Common myeloid progenitor, CD34-positive (primary cell): ENCODE measurements around the gene IL12B. TPM values are rescaled to one million over a fixed set of nuclear protein-coding genes. Genes with fewer than 3 reads are reported as not detected.
A peak's percentile ranks its signal among the peaks of the same experiment; 100 is the strongest.
"Not testable (repeated sequence)": the region's sequence is repeated elsewhere in the genome, so short reads cannot be mapped to it uniquely, and the experiment has no call there.

Experiments used
- CTCF ChIA-PET: fragments of 350-600 bp; sonication (Branson Sonifier 250); formaldehyde crosslinking; loops from one replicate; lab custom pipeline; 2021; ENCODE audit warnings: antibody characterized with exemption; lab: Charles Lee
- POLR2A ChIA-PET: fragments of 350-600 bp; sonication (Branson Sonifier 250); formaldehyde crosslinking; loops from one replicate; lab custom pipeline; 2021; ENCODE audit warnings: antibody characterized with exemption; lab: Charles Lee
- DNase-seq, 3 donors: peaks; one replicate each; pipeline versions ENCODE4 v3.0.0 to v3.0.0-alpha.2; 2013
- H3K27ac ChIP-seq, 2 experiments: 1 replicate in 1 of 2; 2 replicates in 1 of 2; pipeline ENCODE4 v1.7.0; 2013; ENCODE audit warnings: inconsistent platforms in 2 of 2, low read length in 2 of 2, mild to moderate bottlenecking in 2 of 2, low read depth in 1 of 2, moderate library complexity in 1 of 2; ENCODE audit not compliant: severe bottlenecking in 2 of 2, insufficient read depth in 1 of 2, poor library complexity in 1 of 2
- H3K27me3 ChIP-seq, 5 experiments: replicated peaks in 2 of 5; 1 replicate in 3 of 5; 2 replicates in 2 of 5; pipeline versions ENCODE4 v1.6.1 to v1.7.0; 2013; ENCODE audit warnings: low read length in 4 of 5, mild to moderate bottlenecking in 2 of 5, moderate library complexity in 2 of 5, inconsistent platforms in 1 of 5; ENCODE audit not compliant: insufficient read depth in 5 of 5, control insufficient read depth in 4 of 5
- H3K36me3 ChIP-seq, 4 experiments: 1 replicate in 2 of 4; 2 replicates in 2 of 4; pipeline versions ENCODE4 v1.6.1 to v1.7.0; 2013; ENCODE audit warnings: low read length in 3 of 4, control low read depth in 1 of 4, mild to moderate bottlenecking in 1 of 4; ENCODE audit not compliant: control insufficient read depth in 4 of 4, insufficient read depth in 4 of 4
- H3K4me1 ChIP-seq, 4 experiments: 1 replicate in 3 of 4; 2 replicates in 1 of 4; pipeline versions ENCODE4 v1.6.1 to v1.7.1; 2013; ENCODE audit warnings: low read length in 3 of 4, mild to moderate bottlenecking in 3 of 4, control low read depth in 1 of 4, inconsistent platforms in 1 of 4, moderate library complexity in 1 of 4; ENCODE audit not compliant: control insufficient read depth in 4 of 4, insufficient read depth in 4 of 4; ENCODE audit errors: control extremely low read depth in 1 of 4
- H3K4me3 ChIP-seq, 7 experiments: 1 replicate in 4 of 7; 2 replicates in 3 of 7; pipeline versions ENCODE4 v1.5.1 to v1.7.0; 2013; ENCODE audit warnings: mild to moderate bottlenecking in 7 of 7, low read length in 6 of 7, moderate library complexity in 6 of 7, inconsistent platforms in 2 of 7, low read depth in 2 of 7, control low read depth in 1 of 7; ENCODE audit not compliant: insufficient read depth in 4 of 7, control insufficient read depth in 1 of 7; ENCODE audit errors: extremely low read depth in 1 of 7
- H3K9me3 ChIP-seq, 5 experiments: 1 replicate in 4 of 5; 2 replicates in 1 of 5; pipeline versions ENCODE4 v1.6.1 to v1.7.1; 2013; ENCODE audit warnings: low read length in 4 of 5, mild to moderate bottlenecking in 2 of 5, inconsistent platforms in 1 of 5, low read depth in 1 of 5, moderate library complexity in 1 of 5; ENCODE audit not compliant: control insufficient read depth in 4 of 5, insufficient read depth in 2 of 5; ENCODE audit errors: control extremely low read depth in 1 of 5
- WGBS: methylation state at CpG from one replicate; pipeline ENCODE4 v1.1.5; 2013; ENCODE audit not compliant: insufficient coverage; 5-methylcytosine and 5-hydroxymethylcytosine counted together
- polyA plus RNA-seq: library from polyadenylated mRNA; unstranded; fragments of 120-200 nt; gene quantifications from one replicate; pipeline ENCODE4 v1.2.1, GENCODE V29; 2013

IL12B gene
- polyA plus RNA-seq: not detected

- no peaks in the 10 kb centered on the region for H3K27me3 ChIP-seq
- DNase-seq: no peak
- no peak within 1 kb of the TSS for H3K27ac ChIP-seq
- H3K36me3 ChIP-seq: no peaks in the 10 kb centered on the region
- H3K4me3 ChIP-seq: peak within 1 kb of the TSS in 6 of 7 experiments; percentile 27 to 71 (median 50)
- ChIA-PET CTCF (interaction anchor here (0.7 to 2.0 kb wide), 3 partner anchors 11 to 657 kb away, joined by 3 to 8 read pairs (median 4); no protein-coding TSS in a partner anchor), POLR2A (interaction anchor here (0.7 kb wide), 1 partner anchor 36 kb away, joined by 3 read pairs; no protein-coding TSS in a partner anchor)
- H3K9me3 ChIP-seq: no peaks in the 10 kb centered on the region
- 80% methylated on average over 1 of the region's 4 CpGs for WGBS
- H3K4me1 ChIP-seq: peaks cover 8 to 17% (median 13%) of the 10 kb centered on the region in 4 experiments
These were observed at the start of gene IL12B for GRCh38 chr5:159330131-159330800. Gene IL12B (minus strand): TSS chr5:159330487. CDS start chr5:159326782, 3,705 bp downstream.

GRCh38 chr5:159377653-159378052 lies 47.4 kb upstream of the IL12B start:
- ChIA-PET CTCF (interaction anchor here (1.2 kb wide), 1 partner anchor 9 kb away, joined by 3 read pairs; no protein-coding TSS in a partner anchor), POLR2A (no interaction called here)
- peaks cover 0 to 10% (median 0%) of the 10 kb centered on the region in 4 experiments for H3K4me1 ChIP-seq
- no peak for DNase-seq
- no peaks in the 10 kb centered on the region for H3K27me3 ChIP-seq
- peaks cover 1 to 60% (median 15%) of the 10 kb centered on the region in 5 experiments for H3K9me3 ChIP-seq
- H3K27ac ChIP-seq: no peak overlapping the region
- no peak overlapping the region for H3K4me3 ChIP-seq
- H3K36me3 ChIP-seq: no peaks in the 10 kb centered on the region

- no CpG with 5 or more reads among the region's 1 CpG for WGBS
- POLR2A ChIA-PET, H3K4me3 ChIP-seq, H3K27me3 ChIP-seq, H3K27ac ChIP-seq, H3K36me3 ChIP-seq, DNase-seq, H3K4me1 ChIP-seq, H3K9me3 ChIP-seq: not testable (repeated sequence)
- CTCF ChIA-PET: interaction anchor here (1.1 kb wide), 1 partner anchor 10 kb away, joined by 3 read pairs; no protein-coding TSS in a partner anchor
These were observed 37.6 kb upstream of the IL12B start for GRCh38 chr5:159367866-159368265.

GRCh38 chr5:159366776-159367175 lies 36.5 kb upstream of the IL12B start:
- DNase-seq, H3K4me3 ChIP-seq, H3K36me3 ChIP-seq, H3K9me3 ChIP-seq, H3K27me3 ChIP-seq, POLR2A ChIA-PET, CTCF ChIA-PET, H3K27ac ChIP-seq: not testable (repeated sequence)
- WGBS: 100% methylated on average over 4 of the region's 5 CpGs
- peaks cover 5 to 15% (median 10%) of the 10 kb centered on the region in 4 experiments for H3K4me1 ChIP-seq

GRCh38 chr5:159362220-159362619 lies 31.9 kb upstream of the IL12B start:
- H3K4me3 ChIP-seq: no peak overlapping the region
- H3K9me3 ChIP-seq: peaks cover 0 to 4% (median 0%) of the 10 kb centered on the region in 5 experiments
- no peaks in the 10 kb centered on the region for H3K36me3 ChIP-seq
- no peaks in the 10 kb centered on the region for H3K27me3 ChIP-seq
- POLR2A ChIA-PET: no interaction called here
- CTCF ChIA-PET: interaction anchor here (1.0 to 1.9 kb wide), 7 partner anchors 11 to 76 kb away, joined by 3 to 8 read pairs (median 3); no protein-coding TSS in a partner anchor
- DNase-seq: peak; percentile 59 to 94 (median 90)
- peaks cover 5 to 43% (median 33%) of the 10 kb centered on the region in 4 experiments for H3K4me1 ChIP-seq
- H3K27ac ChIP-seq: no peak overlapping the region

DNA sequence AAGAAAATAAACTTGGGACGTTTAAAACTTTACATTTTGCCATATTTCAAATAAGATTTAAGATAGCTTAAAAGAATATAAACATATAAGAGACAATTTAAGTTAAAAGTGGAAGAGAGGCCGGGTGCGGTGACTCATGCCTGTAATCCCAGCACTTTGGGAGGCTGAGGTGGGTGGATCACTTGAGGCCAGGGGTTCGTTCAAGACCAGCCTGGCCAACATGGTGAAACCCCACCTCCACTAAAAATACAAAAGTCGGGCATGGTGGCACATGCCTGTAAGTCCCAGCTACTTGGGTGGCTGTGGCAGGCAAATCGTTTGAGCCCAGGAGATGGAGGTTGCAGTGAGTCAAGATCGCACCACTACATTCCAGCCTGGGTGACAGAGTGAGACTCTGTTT lies 29.6 kb upstream of the IL12B start:
- peak in 2 of 3 donors; percentile 18 to 48 for DNase-seq
- H3K9me3 ChIP-seq, H3K27ac ChIP-seq, H3K4me3 ChIP-seq, POLR2A ChIA-PET, H3K36me3 ChIP-seq, H3K27me3 ChIP-seq: not testable (repeated sequence)
- peaks cover 5 to 43% (median 33%) of the 10 kb centered on the region in 4 experiments for H3K4me1 ChIP-seq
- WGBS: no CpG with 5 or more reads among the region's 7 CpGs
- CTCF ChIA-PET: interaction anchor here (1.5 to 1.8 kb wide), 4 partner anchors 10 to 34 kb away, joined by 3 to 7 read pairs (median 6); no protein-coding TSS in a partner anchor

GRCh38 chr5:159359408-159359807 lies 29.1 kb upstream of the IL12B start:
- CTCF ChIA-PET: interaction anchor here (1.5 to 1.8 kb wide), 2 partner anchors 11 to 26 kb away, joined by 5 to 7 read pairs; no protein-coding TSS in a partner anchor
- peak overlapping the region in 3 of 7 experiments; percentile 20 to 46 (median 41) for H3K4me3 ChIP-seq
- POLR2A ChIA-PET: no interaction called here
- H3K36me3 ChIP-seq: no peaks in the 10 kb centered on the region
- peaks cover 0 to 4% (median 0%) of the 10 kb centered on the region in 5 experiments for H3K9me3 ChIP-seq
- DNase-seq: peak; percentile 72 to 90 (median 89)
- H3K4me1 ChIP-seq: peaks cover 5 to 43% (median 33%) of the 10 kb centered on the region in 4 experiments
- H3K27ac ChIP-seq: no peak overlapping the region
- no CpG with 5 or more reads among the region's 2 CpGs for WGBS
- H3K27me3 ChIP-seq: no peaks in the 10 kb centered on the region
